GM21360 (cell line): ENCODE data around the gene SH3RF2.
"Not testable (repeated sequence)": the region's sequence is repeated elsewhere in the genome, so short reads cannot be mapped to it uniquely, and the experiment has no call there.

ENCODE experiments used
- ATAC-seq: cut with Tn5 transposase; IDR thresholded peaks from one replicate; pipeline ENCODE4 v1.9.1; 2021; ENCODE audit warnings: mild to moderate bottlenecking, moderate library complexity; ENCODE audit not compliant: unreplicated experiment

SH3RF2 gene

DNA sequence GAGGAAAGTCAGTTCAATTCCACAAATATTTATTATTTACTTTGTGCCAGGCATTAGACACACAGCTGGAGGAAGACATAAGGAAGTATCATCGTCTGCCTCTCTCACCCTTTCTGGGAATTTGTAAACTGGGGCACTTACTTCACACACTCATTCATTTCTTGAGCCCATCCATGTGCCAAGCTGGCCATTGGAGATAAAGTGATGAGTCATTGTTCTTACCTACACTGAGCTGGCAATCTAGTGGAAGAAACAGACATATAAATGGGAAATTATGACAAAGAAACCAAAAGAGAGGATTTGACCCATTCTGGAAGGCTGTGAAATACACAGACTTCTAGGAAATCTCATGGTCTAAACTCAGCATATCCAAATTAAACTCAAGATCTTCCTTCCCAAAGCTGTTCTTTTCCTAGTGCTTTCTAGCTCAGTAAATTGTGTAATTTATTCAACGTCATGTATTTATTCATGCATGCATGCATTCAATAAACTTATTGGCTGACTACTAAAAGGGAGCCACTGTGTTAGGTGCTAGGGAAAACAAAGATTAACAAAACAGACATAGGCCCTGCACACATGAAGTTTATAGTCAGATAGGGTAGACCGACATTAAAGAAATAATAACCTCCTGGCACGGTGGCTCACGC is 65.3 kb downstream of the SH3RF2 start:
- ATAC-seq, result no peak

DNA sequence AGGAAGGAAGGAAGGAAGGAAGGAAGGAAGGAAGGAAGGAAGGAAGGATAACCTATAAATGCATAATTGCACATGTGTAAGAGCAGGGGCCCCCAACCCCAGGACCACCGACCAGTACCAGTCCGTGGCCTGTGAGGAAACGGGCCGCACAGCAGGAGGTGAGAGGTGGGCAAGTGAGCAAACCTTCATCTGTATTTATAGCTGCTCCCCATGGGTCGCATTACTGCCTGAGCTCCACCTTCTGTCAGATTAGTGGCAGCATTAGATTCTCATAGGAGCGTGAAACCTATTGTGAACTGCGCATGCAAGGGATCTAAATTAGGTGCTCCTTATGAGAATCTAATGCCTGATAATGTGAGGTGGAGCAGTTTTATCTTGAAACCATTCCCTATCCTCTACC is 66.1 kb downstream of the SH3RF2 start:
- no peak for ATAC-seq

DNA sequence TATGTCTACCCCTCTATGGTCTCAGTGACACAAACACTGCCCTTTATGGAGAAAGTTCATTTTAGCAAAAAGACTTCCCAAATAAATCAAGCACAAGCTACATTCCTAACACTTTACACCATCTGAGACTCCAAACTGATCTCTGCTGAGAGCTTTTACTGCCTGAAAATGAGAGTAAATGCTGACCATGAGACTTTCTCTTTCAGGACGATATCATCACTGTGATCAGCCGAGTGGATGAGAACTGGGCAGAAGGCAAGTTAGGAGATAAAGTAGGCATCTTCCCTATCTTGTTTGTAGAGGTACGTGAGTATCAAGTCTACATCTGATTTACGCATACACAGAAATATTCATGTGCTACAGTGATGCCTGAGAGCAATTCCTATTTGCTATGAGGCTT is 67.5 kb downstream of the SH3RF2 start:
- no peak for ATAC-seq

DNA sequence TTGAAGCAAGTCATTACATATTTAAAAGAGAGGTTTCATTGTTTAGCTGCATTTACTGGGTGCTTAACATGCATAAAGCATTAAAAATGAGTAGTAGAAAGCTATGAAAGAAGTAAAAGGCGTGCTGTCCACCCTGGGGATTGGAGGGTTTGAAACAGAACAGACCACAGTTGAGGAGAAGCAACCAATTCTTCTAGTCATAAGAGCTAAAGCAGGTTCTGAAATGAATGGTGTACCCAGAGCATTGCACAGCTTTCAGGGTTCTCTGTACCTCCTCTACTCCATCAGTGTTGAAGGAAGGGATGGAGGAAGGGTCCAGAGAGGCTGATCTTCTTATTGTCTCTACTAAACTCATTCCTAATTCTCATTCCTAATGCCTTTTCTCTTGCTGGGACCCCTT is 68.9 kb downstream of the SH3RF2 start:
- ATAC-seq, result no peak

DNA sequence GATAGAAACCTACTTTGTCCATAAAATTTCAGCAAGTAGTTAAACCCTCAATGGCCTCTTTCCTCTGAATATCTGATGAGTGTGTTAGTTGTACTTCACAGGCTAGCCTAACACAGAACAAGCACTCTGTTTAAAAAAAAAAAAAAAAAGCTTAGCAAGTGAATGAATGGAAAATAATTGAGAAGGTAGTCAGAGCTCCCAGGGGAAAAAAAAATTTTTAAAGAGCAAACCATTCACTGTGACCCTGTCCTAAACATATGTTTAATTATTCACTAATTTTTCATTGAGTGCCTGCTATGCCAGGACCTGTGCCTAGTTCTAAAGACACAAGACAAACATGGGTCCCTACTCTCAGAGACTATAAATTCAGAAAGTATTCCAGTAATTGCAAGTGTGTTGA is 69.3 kb downstream of the SH3RF2 start:
- ATAC-seq, result no peak

DNA sequence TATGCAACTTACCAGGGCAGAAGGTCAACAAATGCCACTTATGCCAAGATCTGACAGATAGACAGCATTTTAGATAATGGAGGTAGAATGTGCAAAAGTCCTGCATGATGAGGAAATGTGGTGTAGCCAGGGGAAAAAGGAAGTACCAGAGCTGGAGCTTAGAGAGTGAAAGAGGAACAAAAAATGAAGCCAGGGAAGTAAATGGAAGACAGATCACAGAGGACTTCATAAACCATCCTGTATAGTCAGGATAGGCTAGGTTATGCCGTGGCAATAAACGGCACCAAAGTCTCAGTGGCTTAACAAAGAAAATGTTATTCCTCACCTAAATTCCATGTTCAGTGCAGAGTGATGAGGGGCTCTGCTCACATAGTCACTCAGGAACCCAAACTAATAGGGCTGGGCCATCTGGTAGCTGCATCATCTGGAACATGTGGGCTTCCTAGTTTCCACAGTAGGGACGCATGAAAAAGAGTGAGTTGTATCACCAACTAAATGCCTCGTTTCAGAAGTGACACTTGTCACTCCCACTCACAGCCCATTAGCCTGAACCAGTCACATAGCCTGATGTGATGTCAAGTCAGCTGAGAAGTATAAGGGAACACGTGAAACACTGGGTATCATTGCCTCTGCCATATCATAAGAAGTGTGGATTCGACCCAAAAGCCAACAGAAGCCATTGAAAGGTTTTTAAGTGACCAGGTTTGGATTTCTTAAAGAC is 70.3 kb downstream of the SH3RF2 start:
- no peak for ATAC-seq

DNA sequence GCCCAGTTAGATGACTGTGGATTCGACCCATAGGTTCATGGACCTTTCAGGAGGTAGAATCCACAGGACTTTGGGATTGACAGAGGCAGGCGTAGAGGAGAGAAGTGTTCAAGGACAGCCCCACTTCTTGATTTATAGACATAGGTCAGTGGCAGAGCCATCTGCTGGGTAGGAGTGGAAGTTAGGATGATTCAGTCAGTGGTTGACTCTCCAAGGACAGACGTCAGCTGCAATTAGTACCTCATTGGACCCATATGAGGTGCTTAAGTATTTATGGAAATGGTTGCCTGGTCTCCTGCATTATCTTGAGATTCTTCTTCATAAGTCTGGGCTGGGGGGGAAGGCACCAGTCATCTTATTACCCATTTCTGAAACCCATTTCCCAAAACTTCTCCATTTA is 70.9 kb downstream of the SH3RF2 start:
- ATAC-seq, result no peak

DNA sequence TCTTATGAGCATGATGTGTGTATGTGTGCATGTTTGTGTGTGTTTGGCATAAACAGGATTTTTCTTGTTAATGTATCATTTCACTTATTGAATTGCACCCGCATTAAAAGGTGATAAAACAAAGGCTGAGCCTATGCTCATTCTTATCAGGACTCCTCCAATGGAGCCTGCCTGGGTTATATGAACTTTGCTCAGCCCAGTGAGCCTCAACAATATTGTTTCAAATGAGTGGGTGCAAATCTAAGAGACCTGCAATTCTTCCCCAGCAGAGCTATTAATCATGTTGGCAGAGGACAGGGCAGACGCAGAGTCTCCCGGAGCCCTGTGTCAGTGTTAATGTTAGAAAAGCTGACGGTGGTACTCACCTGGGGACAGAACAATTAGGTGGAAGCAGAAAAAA is 71.6 kb downstream of the SH3RF2 start:
- no peak for ATAC-seq

DNA sequence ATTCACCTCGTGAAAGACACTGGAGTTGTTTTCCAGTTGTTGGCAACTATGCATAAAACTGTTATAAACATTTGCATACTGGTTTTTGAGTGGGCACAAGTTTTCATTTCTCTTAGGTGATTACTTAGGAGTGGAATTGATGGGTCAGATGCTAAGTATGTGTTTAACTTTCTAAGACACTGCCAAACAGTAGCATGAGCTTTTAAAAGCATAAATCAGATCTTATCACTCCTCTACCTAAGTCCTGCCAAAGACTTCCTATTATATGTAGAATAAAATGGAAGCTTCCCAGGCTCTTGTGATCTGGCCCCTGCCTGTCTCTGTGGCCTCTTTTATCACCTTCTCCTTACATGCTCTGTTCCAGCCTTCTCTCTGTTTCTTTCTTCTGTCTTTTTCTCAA is 72.6 kb downstream of the SH3RF2 start:
- no peak for ATAC-seq

DNA sequence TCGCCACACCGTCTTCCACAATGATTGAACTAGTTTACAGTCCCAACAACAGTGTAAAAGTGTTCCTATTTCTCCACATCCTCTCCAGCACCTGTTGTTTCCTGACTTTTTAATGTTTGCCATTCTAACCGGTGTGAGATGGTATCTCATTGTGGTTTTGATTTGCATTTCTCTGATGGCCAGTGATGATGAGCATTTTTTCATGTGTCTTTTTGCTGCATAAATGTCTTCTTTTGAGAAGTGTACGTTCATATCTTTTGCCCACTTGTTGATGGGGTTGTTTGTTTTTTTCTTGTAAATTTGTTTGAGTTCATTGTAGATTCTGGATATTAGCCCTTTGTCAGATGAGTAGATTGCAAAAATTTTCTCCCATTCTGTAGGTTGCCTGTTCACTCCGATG is 74.1 kb downstream of the SH3RF2 start:
- not testable (repeated sequence) for ATAC-seq

DNA sequence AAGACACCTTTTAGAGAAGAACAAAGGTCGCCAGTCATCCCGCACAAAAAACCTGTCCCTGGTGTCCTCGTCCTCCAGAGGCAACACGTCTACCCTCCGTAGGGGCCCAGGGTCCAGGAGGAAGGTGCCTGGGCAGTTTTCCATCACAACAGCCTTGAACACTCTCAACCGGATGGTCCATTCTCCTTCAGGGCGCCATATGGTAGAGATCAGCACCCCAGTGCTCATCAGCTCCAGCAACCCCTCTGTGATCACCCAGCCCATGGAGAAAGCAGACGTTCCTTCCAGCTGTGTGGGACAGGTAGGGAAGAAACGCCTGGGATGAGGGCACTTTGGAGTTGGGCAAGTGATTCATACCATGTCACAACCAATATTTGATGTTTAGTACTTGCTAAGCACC is 77.4 kb downstream of the SH3RF2 start:
- ATAC-seq, result no peak

DNA sequence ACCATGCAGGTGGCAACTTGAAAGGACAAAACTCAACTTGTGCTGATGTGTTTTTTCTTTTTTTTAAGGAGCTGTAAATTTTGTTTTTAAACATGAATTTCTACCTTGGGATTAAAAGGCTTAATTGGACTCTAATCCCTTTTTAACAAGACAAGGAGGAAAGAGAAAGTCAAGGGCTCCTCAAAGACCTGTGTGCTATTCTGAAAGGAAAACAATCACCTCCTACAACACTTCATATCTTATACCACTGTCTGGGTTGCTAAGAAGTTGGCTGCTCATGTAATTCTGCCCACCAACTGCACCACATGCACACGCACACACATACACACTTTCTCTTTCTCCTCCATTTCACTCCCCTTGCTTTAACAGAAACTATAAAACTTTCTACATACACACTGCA is 78.6 kb downstream of the SH3RF2 start:
- ATAC-seq, result no peak

DNA sequence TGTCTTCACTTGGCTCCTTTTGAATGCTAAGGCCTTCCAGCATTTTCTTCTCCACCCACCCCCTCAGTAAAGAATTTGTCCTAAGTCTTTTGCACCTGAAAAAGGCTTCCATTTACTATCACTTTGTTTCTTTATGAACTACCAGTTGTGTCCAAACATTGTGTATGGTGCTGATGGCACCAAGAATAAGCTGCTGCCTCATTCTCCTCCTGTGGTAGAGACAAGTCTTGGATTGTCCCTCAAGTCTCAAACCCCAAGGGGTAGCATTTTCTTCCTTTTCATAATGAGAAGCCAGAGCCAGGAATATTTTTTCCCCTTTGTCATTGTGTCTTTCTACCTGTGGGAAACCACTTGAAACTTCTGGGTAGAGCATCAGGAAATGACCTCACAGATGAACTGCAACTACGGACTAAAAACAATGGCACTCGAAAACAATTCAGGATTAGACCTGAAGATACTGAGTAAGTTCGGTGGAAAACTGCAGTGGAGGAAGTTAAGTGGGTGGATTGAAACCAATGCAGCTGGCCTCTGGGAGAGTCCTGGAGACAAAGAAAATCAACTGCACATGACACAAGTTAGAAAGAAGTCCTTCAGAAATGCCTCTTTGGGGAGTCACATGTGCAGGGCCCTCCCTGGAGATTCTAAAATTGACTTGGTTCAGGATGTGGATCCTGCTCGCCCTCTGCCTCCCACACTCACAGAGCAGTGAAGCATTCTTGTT is 80.5 kb downstream of the SH3RF2 start:
- no peak for ATAC-seq

DNA sequence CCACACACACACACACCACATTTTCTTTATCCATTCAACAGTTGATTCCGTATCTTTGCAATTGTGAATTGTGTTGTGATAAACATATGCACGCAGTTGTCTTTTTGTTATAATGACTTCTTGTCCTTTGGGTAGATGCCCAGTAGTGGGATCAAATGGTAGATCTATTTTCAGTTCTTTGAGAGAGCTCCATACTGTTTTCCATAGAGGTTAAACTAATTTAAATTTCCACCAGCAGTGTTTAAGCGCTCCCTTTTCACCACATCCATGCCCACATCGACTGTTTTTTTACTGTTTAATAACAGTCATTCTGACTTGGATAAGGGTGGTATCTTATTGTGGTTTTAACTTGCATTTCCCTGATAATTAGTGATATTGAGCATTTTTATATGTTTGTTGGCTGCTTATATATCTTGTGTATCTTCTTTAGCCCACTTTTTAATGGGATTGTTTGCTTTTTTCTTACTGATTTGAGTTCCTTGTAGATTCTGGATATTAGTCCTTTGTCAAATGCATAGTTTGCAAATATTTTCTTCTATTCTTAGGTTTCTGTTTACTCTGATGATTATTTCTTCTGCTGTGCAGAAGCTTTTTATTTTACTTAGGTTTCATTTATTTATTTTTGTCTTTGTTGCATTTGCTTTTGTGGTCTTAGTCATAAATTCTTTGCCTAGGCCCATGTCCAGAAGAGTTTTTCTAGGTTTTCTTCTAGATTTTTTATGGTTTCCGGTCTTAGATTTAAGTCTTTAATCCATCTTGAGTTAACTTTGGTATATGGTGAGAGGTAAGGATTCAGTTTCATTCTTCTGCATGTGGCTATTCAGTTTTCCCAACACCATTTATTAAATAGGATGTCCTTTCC is 82.4 kb downstream of the SH3RF2 start:
- no peak for ATAC-seq

DNA sequence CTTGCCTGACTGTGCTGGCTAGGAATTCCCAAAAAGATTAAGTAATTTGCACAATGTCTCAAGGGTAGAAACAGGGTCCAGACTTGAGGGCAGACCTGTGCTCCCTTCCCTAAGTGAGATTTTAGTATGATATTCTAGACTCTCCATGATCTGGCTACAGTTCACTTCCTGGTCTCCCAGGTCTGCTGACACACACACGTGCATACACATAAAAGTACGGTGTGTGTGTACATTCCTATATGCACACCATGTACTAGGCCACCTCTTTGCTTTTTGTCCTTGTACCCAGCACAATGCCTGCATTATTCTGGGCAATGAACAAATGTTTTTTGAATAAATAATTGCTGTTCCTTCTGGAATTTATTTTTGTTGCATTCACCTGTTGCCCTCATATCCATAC is 83.7 kb downstream of the SH3RF2 start:
- ATAC-seq, result no peak

DNA sequence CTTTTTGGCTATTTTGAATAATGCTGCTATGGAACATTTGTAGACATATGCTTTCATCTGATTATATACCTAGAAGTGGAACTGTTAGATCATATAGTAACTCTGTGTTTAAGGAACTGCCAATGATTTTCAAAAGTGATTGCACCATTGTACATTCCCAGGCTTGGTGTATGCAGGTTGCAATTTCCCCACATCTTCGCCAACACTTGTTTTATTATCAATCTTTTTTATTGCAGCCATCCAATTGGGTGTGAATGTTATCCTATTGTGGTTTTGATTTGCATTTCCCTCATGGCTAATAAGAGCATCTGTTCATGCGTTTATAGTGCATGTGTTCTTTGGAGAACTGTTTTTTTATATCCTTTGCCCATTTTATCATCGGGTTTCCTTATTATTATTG is 87.7 kb downstream of the SH3RF2 start:
- ATAC-seq, result no peak

DNA sequence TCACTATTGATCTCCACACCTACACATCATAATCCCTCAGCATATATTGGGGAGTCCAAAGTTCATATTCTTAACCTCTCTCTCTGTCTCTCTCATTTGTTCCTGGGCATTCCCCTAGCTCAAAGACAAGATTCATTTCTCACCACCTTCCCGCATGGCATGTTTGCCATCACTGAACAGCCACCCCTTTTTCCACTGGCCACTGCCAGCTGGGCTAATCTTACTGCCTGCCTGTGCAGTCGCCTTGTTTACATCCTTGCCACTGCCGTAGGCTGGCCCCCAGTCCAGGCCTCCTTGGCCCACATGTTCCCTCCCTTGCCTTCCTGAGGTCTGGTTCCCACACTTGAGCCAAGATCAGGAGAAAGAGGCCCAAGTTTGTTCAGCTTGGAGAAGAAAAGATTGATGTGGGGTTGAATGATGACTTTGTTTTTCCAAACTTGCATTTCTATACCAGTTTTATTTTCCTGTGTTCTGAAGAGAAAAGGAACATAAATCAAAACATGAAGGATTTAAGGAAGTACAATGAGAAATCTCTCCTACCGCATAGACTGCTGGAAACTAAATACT is 88.8 kb downstream of the SH3RF2 start:
- ATAC-seq, result no peak

DNA sequence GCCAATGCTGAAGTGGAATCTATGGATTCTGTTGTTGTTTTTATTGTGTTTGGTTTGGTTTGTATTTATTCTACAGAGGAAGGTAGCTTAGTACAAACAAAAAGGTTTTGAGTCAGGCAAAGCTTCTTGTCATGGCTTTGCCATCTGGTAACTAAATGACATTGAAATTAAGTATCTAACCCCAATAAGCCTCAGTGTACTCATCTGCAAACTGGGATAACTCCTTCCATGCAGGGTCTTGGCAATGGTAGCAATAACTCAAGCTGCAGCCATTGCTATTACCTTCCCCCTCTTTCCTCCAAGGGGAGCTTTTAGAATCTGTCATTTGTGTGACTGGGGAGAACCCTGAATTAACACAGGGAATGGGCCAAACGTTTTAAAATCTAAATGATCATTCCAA is 89.3 kb downstream of the SH3RF2 start:
- ATAC-seq, result no peak

DNA sequence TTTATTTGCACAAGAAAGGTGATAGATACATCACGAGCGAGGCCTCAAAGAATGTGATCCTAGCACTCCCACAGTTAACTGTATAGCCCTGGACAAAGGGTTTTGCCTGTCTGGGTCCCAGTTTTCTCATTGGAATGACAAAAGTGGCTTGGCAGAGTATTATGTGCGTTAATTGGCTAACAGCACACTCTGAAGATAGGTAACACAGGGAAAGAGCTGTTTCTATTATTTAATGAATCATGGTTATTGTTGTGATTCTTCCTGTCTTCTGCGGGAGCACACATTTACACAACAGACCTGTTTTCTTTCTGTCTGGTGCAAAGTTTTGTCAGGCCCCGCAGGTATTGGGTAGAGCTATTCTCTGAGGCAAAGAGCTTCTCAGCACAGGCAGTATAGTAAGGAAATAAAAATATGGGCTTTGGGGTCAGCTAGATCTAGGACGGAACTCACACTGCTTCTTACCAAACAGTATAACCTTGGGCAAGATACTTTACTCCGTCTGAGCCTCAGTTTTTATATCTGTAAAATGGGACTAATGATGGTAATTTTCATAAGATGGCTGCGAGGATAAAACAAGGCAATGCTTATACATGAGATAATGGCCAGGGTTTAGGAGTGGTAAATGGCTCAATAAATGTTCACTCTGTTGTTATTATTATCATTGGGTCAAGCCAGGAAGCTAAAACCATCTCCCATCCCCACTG is 90.1 kb downstream of the SH3RF2 start:
- no peak for ATAC-seq

DNA sequence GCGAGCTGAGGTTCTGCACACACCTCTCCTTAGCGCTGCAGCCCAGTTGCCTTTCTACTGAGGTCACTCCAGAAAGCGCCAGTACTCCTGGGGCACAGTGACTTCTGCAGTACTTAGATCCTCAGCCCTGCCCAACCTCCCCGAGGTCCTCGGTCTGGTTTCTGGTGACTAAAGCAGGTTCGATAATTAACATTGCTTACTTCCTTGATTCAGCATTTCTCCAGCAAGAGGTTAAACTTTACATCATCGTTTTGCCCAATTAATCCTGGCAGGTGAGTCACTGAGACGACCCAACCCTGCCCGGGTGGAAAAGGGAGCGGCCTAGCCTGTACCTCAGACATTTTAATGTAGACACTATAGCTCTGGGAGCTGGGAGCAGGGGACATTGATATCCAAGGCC is 91.4 kb downstream of the SH3RF2 start:
- ATAC-seq, result no peak
